Measurements from ENCODE around the gene RELB.

RELB gene

DNA sequence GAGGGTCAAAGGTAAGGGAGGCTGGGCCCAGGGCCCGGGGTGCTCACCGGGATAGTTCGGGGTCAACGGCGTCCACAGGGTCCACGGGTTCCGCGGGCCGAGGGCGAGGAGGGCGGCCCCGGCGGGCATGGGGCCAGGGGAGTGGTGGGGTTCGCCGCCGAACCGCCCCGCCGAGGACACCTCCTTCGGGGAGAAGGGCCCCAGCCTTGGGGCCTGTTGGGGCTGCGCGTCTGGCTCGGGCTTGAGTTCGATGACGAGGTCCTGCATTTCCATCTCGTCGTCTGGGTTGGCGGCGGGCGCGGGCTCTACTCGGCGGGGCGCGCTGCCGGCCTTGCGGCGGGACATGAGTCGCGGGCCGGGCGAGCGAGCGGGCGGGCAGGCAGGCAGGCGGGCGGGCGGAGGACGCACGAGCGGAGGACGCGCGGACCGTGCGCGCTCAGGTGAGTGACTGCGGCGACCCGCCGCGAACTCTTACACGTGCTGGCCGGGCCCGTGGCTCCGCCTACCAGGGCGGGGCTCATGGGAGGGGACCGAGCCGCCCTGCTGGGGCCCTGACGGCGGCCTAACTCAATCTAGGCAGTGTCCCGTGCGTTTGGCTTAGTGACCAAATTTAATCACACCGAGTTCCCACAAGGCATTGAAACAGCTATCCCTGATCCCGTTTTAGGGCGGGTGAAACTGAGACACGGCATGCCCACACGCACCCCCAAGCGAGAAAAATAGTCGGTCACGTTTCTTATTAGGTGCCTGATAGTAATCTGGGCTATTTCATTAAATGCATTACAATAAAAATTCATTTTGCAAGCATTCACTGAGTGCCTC lies 75.0 kb downstream of the RELB start, which contains the start of gene ZNF296:
ZNF296 (minus strand) TSS at position 450 of the 822 bp plus-strand sequence; CDS start at position 345, 105 bp downstream.
- DNase-seq (ENCODE audit: insufficient read length, low spot score) (peak; percentile 72), FAIRE-seq (no peak)
- TF ChIP-seq, protein P1, sequence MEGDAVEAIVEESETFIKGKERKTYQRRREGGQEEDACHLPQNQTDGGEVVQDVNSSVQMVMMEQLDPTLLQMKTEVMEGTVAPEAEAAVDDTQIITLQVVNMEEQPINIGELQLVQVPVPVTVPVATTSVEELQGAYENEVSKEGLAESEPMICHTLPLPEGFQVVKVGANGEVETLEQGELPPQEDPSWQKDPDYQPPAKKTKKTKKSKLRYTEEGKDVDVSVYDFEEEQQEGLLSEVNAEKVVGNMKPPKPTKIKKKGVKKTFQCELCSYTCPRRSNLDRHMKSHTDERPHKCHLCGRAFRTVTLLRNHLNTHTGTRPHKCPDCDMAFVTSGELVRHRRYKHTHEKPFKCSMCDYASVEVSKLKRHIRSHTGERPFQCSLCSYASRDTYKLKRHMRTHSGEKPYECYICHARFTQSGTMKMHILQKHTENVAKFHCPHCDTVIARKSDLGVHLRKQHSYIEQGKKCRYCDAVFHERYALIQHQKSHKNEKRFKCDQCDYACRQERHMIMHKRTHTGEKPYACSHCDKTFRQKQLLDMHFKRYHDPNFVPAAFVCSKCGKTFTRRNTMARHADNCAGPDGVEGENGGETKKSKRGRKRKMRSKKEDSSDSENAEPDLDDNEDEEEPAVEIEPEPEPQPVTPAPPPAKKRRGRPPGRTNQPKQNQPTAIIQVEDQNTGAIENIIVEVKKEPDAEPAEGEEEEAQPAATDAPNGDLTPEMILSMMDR (IDR thresholded peaks at IDR 0.05; ENCODE audit: insufficient read depth, missing control alignments) = no peak

GRCh38 chr19:45076851-45077730 lies 75.8 kb downstream of the RELB start:
- TF ChIP-seq, protein P1 (IDR thresholded peaks at IDR 0.05; ENCODE audit: insufficient read depth, missing control alignments) = no peak
- FAIRE-seq (no peak), DNase-seq (ENCODE audit: insufficient read length, low spot score) (no peak)

GRCh38 chr19:45078390-45079062 lies 77.3 kb downstream of the RELB start:
- no peak for FAIRE-seq
- no peak for DNase-seq (ENCODE audit: insufficient read length, low spot score)
- TF ChIP-seq, protein P1 (IDR thresholded peaks at IDR 0.05; ENCODE audit: insufficient read depth, missing control alignments) = no peak

DNA sequence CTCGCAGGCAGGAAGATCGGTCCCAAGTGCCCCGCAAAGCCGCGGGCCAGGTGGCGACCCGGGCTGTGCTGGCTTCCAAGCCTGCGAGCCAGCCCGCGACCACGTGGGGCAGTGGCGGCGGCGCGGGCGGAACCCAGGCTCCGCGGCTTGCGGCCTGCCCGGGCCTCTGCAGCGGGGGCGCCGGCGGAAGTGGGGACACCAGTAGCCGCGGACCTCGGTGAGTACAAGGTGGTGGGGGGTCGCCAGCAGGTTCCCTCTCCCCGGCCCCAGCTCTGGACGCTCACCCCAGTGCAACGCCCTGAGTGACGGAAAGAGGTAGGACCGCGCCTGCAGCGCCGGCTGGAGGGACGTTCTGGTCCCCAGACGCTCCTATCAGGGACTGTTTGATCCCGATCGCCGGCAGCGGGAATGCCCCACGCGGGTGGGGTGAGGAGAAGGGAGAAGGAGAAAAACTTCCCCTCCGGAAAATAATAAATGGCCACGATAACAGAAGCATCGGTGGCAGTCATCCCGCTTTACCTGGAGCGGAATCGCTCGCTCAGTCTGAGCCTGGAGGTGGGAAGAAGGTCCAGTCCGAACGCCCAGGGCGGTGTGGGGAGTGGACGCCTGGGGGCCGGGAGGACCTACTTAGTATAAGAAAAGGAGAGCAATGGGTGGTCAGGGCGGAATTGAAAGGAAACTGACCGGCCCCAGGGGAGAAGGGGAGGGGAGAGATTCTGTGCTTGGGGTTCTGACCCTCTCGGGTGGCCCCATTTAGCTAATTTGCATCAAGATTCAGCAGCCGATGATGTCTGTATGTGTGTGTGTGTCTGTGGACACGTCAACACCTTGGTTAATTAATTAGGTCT lies 78.0 kb downstream of the RELB start, which contains the start of gene GEMIN7:
GEMIN7 (plus strand) TSS at position 198 of the 848 bp plus-strand sequence. CDS start 10,855 bp downstream, outside the sequence.
- no peak for DNase-seq (ENCODE audit: insufficient read length, low spot score)
- no peak for FAIRE-seq
- TF ChIP-seq, protein P1 (IDR thresholded peaks at IDR 0.05; ENCODE audit: insufficient read depth, missing control alignments) = no peak

DNA sequence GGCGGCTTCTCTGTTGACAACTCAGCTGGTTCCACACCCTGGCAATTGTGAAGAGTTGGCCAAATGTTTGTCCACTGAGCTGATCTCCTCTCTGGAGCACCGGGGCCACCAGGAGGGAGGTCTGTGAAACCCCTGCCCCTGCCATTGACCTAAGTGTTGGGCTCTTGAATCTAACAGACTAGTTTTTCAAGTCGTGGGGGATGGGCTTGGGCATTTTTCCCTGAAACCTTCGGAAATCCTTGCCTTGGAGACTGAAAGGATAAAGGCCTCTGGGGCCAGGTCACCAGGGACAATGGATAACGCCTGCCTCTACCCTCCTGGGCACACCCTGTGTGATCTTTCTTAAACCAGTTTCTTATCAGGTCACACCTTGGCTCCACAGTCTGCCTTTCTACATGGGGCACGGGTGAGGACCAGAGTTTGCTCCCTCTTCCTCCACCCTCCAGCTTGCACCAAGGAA lies 78.7 kb downstream of the RELB start:
- no peak for FAIRE-seq
- TF ChIP-seq, protein P1 (IDR thresholded peaks at IDR 0.05; ENCODE audit: insufficient read depth, missing control alignments) = no peak
- no peak for DNase-seq (ENCODE audit: insufficient read length, low spot score)

- TF ChIP-seq, protein P1 (IDR thresholded peaks at IDR 0.05; ENCODE audit: insufficient read depth, missing control alignments) = no peak
- FAIRE-seq (no peak), DNase-seq (ENCODE audit: insufficient read length, low spot score) (no peak)
Observed at GRCh38 chr19:45082170-45082569, 80.9 kb downstream of the RELB start.

All from D721Med (cell line).